ENCODE results near the gene SRRM4.

The SRRM4 gene

GRCh38 chr12:119171291-119171690, 189.9 kb downstream of the SRRM4 start:
- no peaks in the 10 kb centered on the region for H3K4me1 Mint-ChIP-seq
- H3K36me3 Mint-ChIP-seq (ENCODE audit: insufficient read depth), result peaks cover 1% of the 10 kb centered on the region
- peaks cover 5% of the 10 kb centered on the region for H3K9me3 Mint-ChIP-seq
- DNase-seq (ENCODE audit: low spot score in 2 of 2) (no peak), ATAC-seq (replicated peaks; ENCODE audit: extremely low read depth, poor library complexity, severe bottlenecking) (no peak)
- peaks cover 9% of the 10 kb centered on the region for H3K27me3 Mint-ChIP-seq
- no peak overlapping the region for H3K4me3 Mint-ChIP-seq
- H3K27ac Mint-ChIP-seq (ENCODE audit: low read depth), result no peak overlapping the region

- ATAC-seq (replicated peaks; ENCODE audit: extremely low read depth, poor library complexity, severe bottlenecking) (no peak), DNase-seq (ENCODE audit: low spot score in 2 of 2) (no peak)
- Mint-ChIP-seq H3K36me3 (ENCODE audit: insufficient read depth) (peaks cover 1% of the 10 kb centered on the region), H3K27me3 (peaks cover 14% of the 10 kb centered on the region), H3K4me1 (no peaks in the 10 kb centered on the region), H3K9me3 (peaks cover 5% of the 10 kb centered on the region), H3K27ac (ENCODE audit: low read depth) (no peak overlapping the region), H3K4me3 (no peak overlapping the region)
Measured at GRCh38 chr12:119171691-119172425, 190.5 kb downstream of the SRRM4 start.

- no peak for DNase-seq (ENCODE audit: low spot score in 2 of 2)
- no peak for ATAC-seq (replicated peaks; ENCODE audit: extremely low read depth, poor library complexity, severe bottlenecking)
- H3K27me3 Mint-ChIP-seq, result peaks cover 31% of the 10 kb centered on the region
- H3K9me3 Mint-ChIP-seq, result peaks cover 5% of the 10 kb centered on the region
- H3K4me1 Mint-ChIP-seq, result no peaks in the 10 kb centered on the region
- peaks cover 1% of the 10 kb centered on the region for H3K36me3 Mint-ChIP-seq (ENCODE audit: insufficient read depth)
- H3K4me3 Mint-ChIP-seq, result no peak overlapping the region
- H3K27ac Mint-ChIP-seq (ENCODE audit: low read depth), result no peak overlapping the region
Measured at GRCh38 chr12:119175081-119175480, 193.7 kb downstream of the SRRM4 start.

- Mint-ChIP-seq H3K4me1 (no peaks in the 10 kb centered on the region), H3K9me3 (peaks cover 2% of the 10 kb centered on the region), H3K36me3 (ENCODE audit: insufficient read depth) (peaks cover 1% of the 10 kb centered on the region), H3K27me3 (peaks cover 41% of the 10 kb centered on the region), H3K4me3 (no peak overlapping the region), H3K27ac (ENCODE audit: low read depth) (no peak overlapping the region)
- no peak for ATAC-seq (replicated peaks; ENCODE audit: extremely low read depth, poor library complexity, severe bottlenecking)
- DNase-seq (ENCODE audit: low spot score in 2 of 2), result no peak
Measured at GRCh38 chr12:119176267-119177055, 195.1 kb downstream of the SRRM4 start.

- Mint-ChIP-seq H3K27ac (ENCODE audit: low read depth) (no peak overlapping the region), H3K9me3 (no peaks in the 10 kb centered on the region), H3K36me3 (ENCODE audit: insufficient read depth) (peaks cover 1% of the 10 kb centered on the region), H3K4me3 (no peak overlapping the region), H3K4me1 (no peaks in the 10 kb centered on the region), H3K27me3 (peaks cover 46% of the 10 kb centered on the region)
- ATAC-seq (replicated peaks; ENCODE audit: extremely low read depth, poor library complexity, severe bottlenecking), result no peak
- DNase-seq (ENCODE audit: low spot score in 2 of 2), result no peak
Measured at GRCh38 chr12:119177056-119177325, 195.7 kb downstream of the SRRM4 start.

GRCh38 chr12:119177724-119178380, 196.5 kb downstream of the SRRM4 start:
- Mint-ChIP-seq H3K36me3 (ENCODE audit: insufficient read depth) (peaks cover 1% of the 10 kb centered on the region), H3K4me3 (no peak overlapping the region), H3K4me1 (no peaks in the 10 kb centered on the region), H3K9me3 (no peaks in the 10 kb centered on the region), H3K27ac (ENCODE audit: low read depth) (no peak overlapping the region), H3K27me3 (peaks cover 46% of the 10 kb centered on the region)
- ATAC-seq (replicated peaks; ENCODE audit: extremely low read depth, poor library complexity, severe bottlenecking) (no peak), DNase-seq (ENCODE audit: low spot score in 2 of 2) (no peak)

- H3K9me3 Mint-ChIP-seq, result no peaks in the 10 kb centered on the region
- H3K27ac Mint-ChIP-seq (ENCODE audit: low read depth), result no peak within 1 kb of the TSS
- no peak within 1 kb of the TSS for H3K4me3 Mint-ChIP-seq
- no peak for ATAC-seq (replicated peaks; ENCODE audit: extremely low read depth, poor library complexity, severe bottlenecking)
- H3K36me3 Mint-ChIP-seq (ENCODE audit: insufficient read depth), result peaks cover 1% of the 10 kb centered on the region
- H3K4me1 Mint-ChIP-seq, result no peaks in the 10 kb centered on the region
- DNase-seq (ENCODE audit: low spot score in 2 of 2), result no peak
- H3K27me3 Mint-ChIP-seq, result peaks cover 46% of the 10 kb centered on the region
Measured at GRCh38 chr12:119178544-119179334, 197.4 kb downstream of the SRRM4 start, which contains the start of gene HSPB8. Gene HSPB8 (plus strand): TSS chr12:119178931. CDS start chr12:119179313, 382 bp downstream.

GRCh38 chr12:119179335-119180021, 198.1 kb downstream of the SRRM4 start:
- no peak for DNase-seq (ENCODE audit: low spot score in 2 of 2)
- ATAC-seq (replicated peaks; ENCODE audit: extremely low read depth, poor library complexity, severe bottlenecking), result no peak
- Mint-ChIP-seq H3K27me3 (peaks cover 46% of the 10 kb centered on the region), H3K4me1 (no peaks in the 10 kb centered on the region), H3K4me3 (no peak overlapping the region), H3K9me3 (no peaks in the 10 kb centered on the region), H3K27ac (ENCODE audit: low read depth) (no peak overlapping the region), H3K36me3 (ENCODE audit: insufficient read depth) (peaks cover 1% of the 10 kb centered on the region)

- H3K27ac Mint-ChIP-seq (ENCODE audit: low read depth), result no peak overlapping the region
- H3K9me3 Mint-ChIP-seq, result no peaks in the 10 kb centered on the region
- ATAC-seq (replicated peaks; ENCODE audit: extremely low read depth, poor library complexity, severe bottlenecking), result no peak
- H3K4me1 Mint-ChIP-seq, result no peaks in the 10 kb centered on the region
- peaks cover 46% of the 10 kb centered on the region for H3K27me3 Mint-ChIP-seq
- no peaks in the 10 kb centered on the region for H3K36me3 Mint-ChIP-seq (ENCODE audit: insufficient read depth)
- no peak overlapping the region for H3K4me3 Mint-ChIP-seq
- DNase-seq (ENCODE audit: low spot score in 2 of 2), result no peak
Measured at GRCh38 chr12:119180380-119181040, 199.2 kb downstream of the SRRM4 start.

GRCh38 chr12:119181202-119181601, 199.9 kb downstream of the SRRM4 start:
- H3K27ac Mint-ChIP-seq (ENCODE audit: low read depth), result no peak overlapping the region
- H3K4me1 Mint-ChIP-seq, result no peaks in the 10 kb centered on the region
- no peaks in the 10 kb centered on the region for H3K9me3 Mint-ChIP-seq
- H3K27me3 Mint-ChIP-seq, result peaks cover 45% of the 10 kb centered on the region
- no peak overlapping the region for H3K4me3 Mint-ChIP-seq
- no peaks in the 10 kb centered on the region for H3K36me3 Mint-ChIP-seq (ENCODE audit: insufficient read depth)
- no peak for DNase-seq (ENCODE audit: low spot score in 2 of 2)
- ATAC-seq (replicated peaks; ENCODE audit: extremely low read depth, poor library complexity, severe bottlenecking), result no peak

- Mint-ChIP-seq H3K4me3 (no peak overlapping the region), H3K4me1 (no peaks in the 10 kb centered on the region), H3K27ac (ENCODE audit: low read depth) (no peak overlapping the region), H3K36me3 (ENCODE audit: insufficient read depth) (no peaks in the 10 kb centered on the region), H3K27me3 (peaks cover 37% of the 10 kb centered on the region), H3K9me3 (no peaks in the 10 kb centered on the region)
- ATAC-seq (replicated peaks; ENCODE audit: extremely low read depth, poor library complexity, severe bottlenecking), result no peak
- no peak for DNase-seq (ENCODE audit: low spot score in 2 of 2)
Measured at GRCh38 chr12:119181944-119182343, 200.6 kb downstream of the SRRM4 start.

Data from central memory CD8-positive, alpha-beta T cell (primary cell).